Smooth muscle cell (in vitro differentiated cells): ENCODE measurements around the gene MARCHF3. TPM values are rescaled to one million over a fixed set of nuclear protein-coding genes. Genes with fewer than 3 reads are reported as not detected.

Source experiments
- DNase-seq: peaks from one replicate; lab custom pipeline; 2025; ENCODE audit not compliant: unreplicated experiment; lab: John Stamatoyannopoulos, UW
- H2AFZ ChIP-seq: fragments of 200-600 bp; sonication (generic); 2 replicates; pipeline ENCODE4 v1.6.0; 2016; ENCODE audit warnings: antibody characterized with exemption, low read depth, mild to moderate bottlenecking
- H3F3A ChIP-seq: fragments of 200-600 bp; sonication (generic); 2 replicates; pipeline ENCODE4 v1.6.0; 2017; ENCODE audit warnings: antibody characterized with exemption, low read depth
- H3K27ac ChIP-seq: fragments of 200-600 bp; sonication (generic); 2 replicates; pipeline ENCODE4 v1.5.1; 2016; ENCODE audit warnings: low read depth, mild to moderate bottlenecking
- H3K27me3 ChIP-seq: fragments of 200-600 bp; sonication (generic); 2 replicates; pipeline ENCODE4 v1.6.1; 2016; ENCODE audit warnings: low read depth, mild to moderate bottlenecking
- H3K36me3 ChIP-seq: fragments of 200-600 bp; sonication (generic); 2 replicates; pipeline ENCODE4 v1.5.1; 2016; ENCODE audit warnings: low read depth
- H3K4me1 ChIP-seq: fragments of 200-600 bp; sonication (generic); 2 replicates; pipeline ENCODE4 v1.5.1; 2016; ENCODE audit warnings: low read depth
- H3K4me2 ChIP-seq: fragments of 200-600 bp; sonication (generic); 2 replicates; pipeline ENCODE4 v1.6.0; 2016; ENCODE audit warnings: mild to moderate bottlenecking
- H3K4me3 ChIP-seq: fragments of 200-600 bp; sonication (generic); 2 replicates; pipeline ENCODE4 v1.5.1; 2016; ENCODE audit warnings: mild to moderate bottlenecking
- H3K79me2 ChIP-seq: fragments of 200-600 bp; sonication (generic); 2 replicates; pipeline ENCODE4 v1.6.0; 2016; ENCODE audit warnings: low read depth, mild to moderate bottlenecking
- H3K9ac ChIP-seq: fragments of 200-600 bp; sonication (generic); 2 replicates; pipeline ENCODE4 v1.6.0; 2016; ENCODE audit warnings: low read depth
- H3K9me3 ChIP-seq: fragments of 200-600 bp; sonication (generic); replicated peaks from 2 replicates; pipeline ENCODE4 v1.5.1; 2016; ENCODE audit warnings: low read depth
- H4K20me1 ChIP-seq: fragments of 200-600 bp; sonication (generic); 2 replicates; pipeline ENCODE4 v1.6.0; 2016; ENCODE audit warnings: low read depth
- WGBS: methylation state at CpG from one replicate; pipeline ENCODE4 v1.1.7; 2016; ENCODE audit warnings: low lambda C conversion rate; 5-methylcytosine and 5-hydroxymethylcytosine counted together
- polyA plus RNA-seq: library from polyadenylated mRNA; unstranded; fragments of >200 nt; fragmentation: Nextera tagmentation; extraction: Ambion mirVana; gene quantifications from 2 replicates; pipeline ENCODE4 v1.2.1, GENCODE V29; 2016
- total RNA-seq: library from RNA; depleted of rRNA; stranded (reverse); fragments of >200 nt; gene quantifications from 2 replicates; pipeline ENCODE4 v1.2.3, GENCODE V29; 2014
- TF ChIP-seq, protein P1 (sequence below): fragments of 200-600 bp; sonication (generic); IDR thresholded peaks from 2 replicates; pipeline ENCODE4 v1.5.1; 2017; ENCODE audit warnings: borderline replicate concordance, mild to moderate bottlenecking, antibody characterized with exemption; ENCODE audit not compliant: insufficient read depth, poor library complexity, severe bottlenecking

The MARCHF3 gene
- total and polyA plus RNA-seq, 2 experiments from 2014 or later = 17.8 to 30.8 TPM

DNA sequence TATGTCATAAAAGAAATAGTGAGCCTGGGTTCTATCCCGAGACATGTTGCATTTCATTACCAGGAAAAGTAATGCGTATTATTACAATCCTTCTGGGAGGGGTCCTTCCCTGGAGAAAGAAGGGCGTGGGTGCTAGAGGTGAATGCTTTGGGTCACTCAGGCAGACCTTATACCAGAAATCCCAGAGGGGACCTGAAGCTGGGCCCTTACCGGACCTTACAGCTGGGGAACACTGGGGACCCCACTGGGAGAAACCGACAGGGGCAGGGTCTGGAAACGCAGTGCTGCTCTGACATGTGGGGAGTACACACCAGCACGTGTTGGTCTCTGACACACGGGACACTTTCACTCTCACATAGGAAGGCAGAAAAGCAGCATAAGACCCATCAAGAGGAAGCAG, 182.1 kb downstream of the MARCHF3 start:
- H3K4me2 ChIP-seq = peak overlapping the region; percentile 60
- no peaks in the 10 kb centered on the region for H3K9me3 ChIP-seq
- H3K36me3 ChIP-seq = no peaks in the 10 kb centered on the region
- WGBS = 86% methylated on average over 8 of the region's 8 CpGs
- H4K20me1 ChIP-seq = no peaks in the 10 kb centered on the region
- H3F3A ChIP-seq = no peaks in the 10 kb centered on the region
- no peak for DNase-seq
- H3K79me2 ChIP-seq = no peaks in the 10 kb centered on the region
- no peak overlapping the region for H3K27ac ChIP-seq
- H2AFZ ChIP-seq = no peak overlapping the region
- TF ChIP-seq, protein P1, sequence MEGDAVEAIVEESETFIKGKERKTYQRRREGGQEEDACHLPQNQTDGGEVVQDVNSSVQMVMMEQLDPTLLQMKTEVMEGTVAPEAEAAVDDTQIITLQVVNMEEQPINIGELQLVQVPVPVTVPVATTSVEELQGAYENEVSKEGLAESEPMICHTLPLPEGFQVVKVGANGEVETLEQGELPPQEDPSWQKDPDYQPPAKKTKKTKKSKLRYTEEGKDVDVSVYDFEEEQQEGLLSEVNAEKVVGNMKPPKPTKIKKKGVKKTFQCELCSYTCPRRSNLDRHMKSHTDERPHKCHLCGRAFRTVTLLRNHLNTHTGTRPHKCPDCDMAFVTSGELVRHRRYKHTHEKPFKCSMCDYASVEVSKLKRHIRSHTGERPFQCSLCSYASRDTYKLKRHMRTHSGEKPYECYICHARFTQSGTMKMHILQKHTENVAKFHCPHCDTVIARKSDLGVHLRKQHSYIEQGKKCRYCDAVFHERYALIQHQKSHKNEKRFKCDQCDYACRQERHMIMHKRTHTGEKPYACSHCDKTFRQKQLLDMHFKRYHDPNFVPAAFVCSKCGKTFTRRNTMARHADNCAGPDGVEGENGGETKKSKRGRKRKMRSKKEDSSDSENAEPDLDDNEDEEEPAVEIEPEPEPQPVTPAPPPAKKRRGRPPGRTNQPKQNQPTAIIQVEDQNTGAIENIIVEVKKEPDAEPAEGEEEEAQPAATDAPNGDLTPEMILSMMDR = no peak
- H3K4me1 ChIP-seq = peaks cover 30% of the 10 kb centered on the region
- H3K4me3 ChIP-seq = no peak overlapping the region
- no peak overlapping the region for H3K9ac ChIP-seq
- H3K27me3 ChIP-seq = peaks cover 13% of the 10 kb centered on the region

DNA sequence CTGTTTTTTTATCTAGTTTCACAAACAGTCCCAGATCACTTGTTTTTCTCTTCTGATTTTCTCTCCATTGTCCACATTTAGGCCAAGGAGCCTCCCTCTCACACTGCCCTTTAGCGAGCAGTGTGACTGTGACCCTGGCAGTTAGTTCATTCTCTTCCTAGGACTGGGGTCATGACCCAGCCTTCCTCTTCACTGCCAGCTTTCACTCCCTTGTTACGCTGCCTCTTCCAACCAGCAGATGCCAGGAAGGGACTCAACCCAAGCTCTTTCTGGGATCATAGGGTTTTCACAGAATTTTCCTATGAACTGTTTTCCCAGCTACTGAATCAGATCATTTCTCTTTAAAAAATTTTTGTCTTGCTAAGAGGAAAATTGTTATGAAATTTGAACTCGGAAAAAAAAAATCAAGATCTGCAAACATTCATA, 182.5 kb downstream of the MARCHF3 start:
- H3K4me2 ChIP-seq = no peak overlapping the region
- H3K9ac ChIP-seq = no peak overlapping the region
- peaks cover 30% of the 10 kb centered on the region for H3K4me1 ChIP-seq

DNA sequence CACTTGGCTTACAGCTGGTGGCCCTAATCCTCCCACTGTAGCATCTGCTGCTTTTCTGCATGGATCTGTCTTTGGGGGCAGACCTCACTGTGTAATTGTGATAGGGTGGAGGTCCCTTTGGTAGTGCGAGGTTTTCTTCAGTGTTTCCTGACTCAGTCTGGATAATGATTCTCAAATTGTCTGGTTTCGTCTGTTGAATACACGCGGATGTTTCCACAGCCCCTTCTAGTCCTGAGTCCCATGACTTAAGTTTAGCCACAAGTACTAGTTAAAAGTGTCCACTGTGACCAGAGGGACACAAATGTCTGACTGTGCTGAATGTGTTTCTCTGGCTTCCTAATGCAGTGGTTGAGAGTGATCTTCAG, 182.9 kb downstream of the MARCHF3 start:
- Histone ChIP-seq H3K4me3 (no peak overlapping the region), H3K4me1 (peaks cover 30% of the 10 kb centered on the region), H2AFZ (no peak overlapping the region), H3K36me3 (no peaks in the 10 kb centered on the region), H3K9me3 (no peaks in the 10 kb centered on the region), H3K27me3 (peaks cover 17% of the 10 kb centered on the region), H4K20me1 (no peaks in the 10 kb centered on the region), H3F3A (no peaks in the 10 kb centered on the region), H3K9ac (no peak overlapping the region), H3K27ac (no peak overlapping the region), H3K79me2 (no peaks in the 10 kb centered on the region), H3K4me2 (peak overlapping the region; percentile 30)
- TF ChIP-seq, protein P1 = no peak
- 30% methylated on average over 4 of the region's 4 CpGs for WGBS
- no peak for DNase-seq

More for the DNA sequence above, 182.5 kb downstream of the MARCHF3 start:
- no peak overlapping the region for H3K4me3 ChIP-seq
- H3K27ac ChIP-seq = no peak overlapping the region
- no peaks in the 10 kb centered on the region for H3K9me3 ChIP-seq
- TF ChIP-seq, protein P1 = no peak
- DNase-seq = no peak
- H2AFZ ChIP-seq = no peak overlapping the region
- no peaks in the 10 kb centered on the region for H3K79me2 ChIP-seq
- H3K27me3 ChIP-seq = peaks cover 17% of the 10 kb centered on the region
- no peaks in the 10 kb centered on the region for H3K36me3 ChIP-seq
- H4K20me1 ChIP-seq = no peaks in the 10 kb centered on the region
- no peaks in the 10 kb centered on the region for H3F3A ChIP-seq
- WGBS = 88% methylated on average over 3 of the region's 3 CpGs

DNA sequence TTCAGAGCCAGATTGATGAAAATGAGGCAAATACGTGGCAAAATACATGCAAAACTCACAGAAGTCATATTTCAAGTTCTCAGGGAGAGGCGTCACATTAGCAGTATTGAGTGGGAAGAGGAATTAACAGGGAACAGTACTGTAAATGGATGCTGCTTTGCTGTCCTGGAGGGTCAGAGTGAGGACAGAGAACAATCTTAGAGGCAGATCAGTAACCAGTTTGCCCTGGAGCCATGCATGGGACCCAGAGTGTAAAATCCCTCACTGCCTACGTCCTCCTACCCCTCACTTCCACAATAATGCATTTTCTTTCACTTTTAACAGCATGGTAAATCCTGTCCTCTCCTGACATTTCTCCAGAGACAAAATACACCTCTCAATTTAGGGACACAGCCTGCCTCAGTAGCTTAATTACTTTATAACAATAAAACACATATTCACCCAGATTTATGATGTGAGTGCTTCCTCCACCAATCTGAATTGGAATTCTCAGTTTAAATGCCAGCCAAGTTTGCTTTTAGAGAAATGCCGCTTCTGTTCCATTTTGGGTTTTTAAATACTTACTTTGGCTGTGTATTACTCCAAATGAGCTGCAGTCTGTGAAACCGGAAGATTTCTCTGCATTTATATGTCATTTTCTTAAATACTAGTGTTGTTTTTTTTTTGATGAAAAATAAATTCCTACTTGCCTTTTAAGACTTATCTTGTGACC, 183.5 kb downstream of the MARCHF3 start:
- H3K9ac ChIP-seq = no peak overlapping the region
- H2AFZ ChIP-seq = no peak overlapping the region
- 54% methylated on average over 5 of the region's 5 CpGs for WGBS
- H3F3A ChIP-seq = no peaks in the 10 kb centered on the region
- no peaks in the 10 kb centered on the region for H3K9me3 ChIP-seq
- peaks cover 17% of the 10 kb centered on the region for H3K27me3 ChIP-seq
- no peaks in the 10 kb centered on the region for H4K20me1 ChIP-seq
- no peaks in the 10 kb centered on the region for H3K36me3 ChIP-seq
- peak overlapping the region; percentile 30 for H3K4me2 ChIP-seq
- DNase-seq = no peak
- H3K4me1 ChIP-seq = peaks cover 30% of the 10 kb centered on the region
- H3K4me3 ChIP-seq = no peak overlapping the region
- no peaks in the 10 kb centered on the region for H3K79me2 ChIP-seq
- TF ChIP-seq, protein P1 = no peak
- H3K27ac ChIP-seq = no peak overlapping the region
